ENCODE data around the gene NOS1AP.

Gene NOS1AP

DNA sequence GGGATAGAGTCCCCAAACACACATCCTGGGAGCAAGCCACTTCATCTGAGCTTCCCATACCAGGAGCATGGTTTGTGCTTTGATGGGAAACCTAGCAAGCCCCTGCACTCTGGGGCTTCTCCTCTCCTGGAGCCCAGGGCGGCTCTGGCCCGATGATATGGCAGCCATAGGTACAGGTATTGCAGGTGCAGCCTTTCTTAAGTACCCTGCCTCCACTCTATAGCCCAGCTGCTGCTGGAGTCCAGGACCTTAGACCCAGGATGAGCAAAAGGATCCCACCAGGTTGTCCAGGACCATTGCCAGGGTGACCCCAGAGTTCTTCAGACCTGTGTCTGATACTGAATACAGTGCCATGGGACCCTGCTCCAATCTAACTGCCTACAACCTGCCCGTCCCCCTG is 316.2 kb downstream of the NOS1AP start:
- no peak overlapping the region for H3K27ac ChIP-seq (ENCODE audit: low read length, poor library complexity, severe bottlenecking)
- H3K4ac ChIP-seq (ENCODE audit: low read depth in 1 of 2, low read length in 2 of 2), result no peak overlapping the region
- no peak overlapping the region for H3K4me3 ChIP-seq (ENCODE audit: insufficient read depth in 1 of 2, low read depth in 1 of 2, low read length in 2 of 2)
- H3K9ac ChIP-seq (ENCODE audit: low read length), result no peak overlapping the region
- H3K4me1 ChIP-seq (ENCODE audit: control insufficient read depth, insufficient read depth, low read depth, low read length), result peaks cover 18% of the 10 kb centered on the region
- no peak overlapping the region for H2AK5ac ChIP-seq (ENCODE audit: low read length, severe bottlenecking)
- H3K14ac ChIP-seq (ENCODE audit: low read length in 2 of 2), result no peak overlapping the region
- H3K27me3 ChIP-seq (ENCODE audit: control insufficient read depth in 1 of 2, insufficient read depth in 1 of 2, low read length in 2 of 2), result peaks cover 0 to 40% of the 10 kb centered on the region in 2 experiments
- H4K8ac ChIP-seq (ENCODE audit: low read length), result no peak overlapping the region
- H2BK5ac ChIP-seq (ENCODE audit: low read depth, low read length, poor library complexity, severe bottlenecking), result no peak overlapping the region
- H2BK12ac ChIP-seq (ENCODE audit: low read length in 2 of 2), result no peak overlapping the region
- H3K18ac ChIP-seq (ENCODE audit: low read depth in 1 of 2, low read length in 2 of 2), result no peak overlapping the region
- no peak overlapping the region for H2BK120ac ChIP-seq (ENCODE audit: low read depth, low read length)
- H2BK15ac ChIP-seq (ENCODE audit: low read depth, poor library complexity, severe bottlenecking), result no peak overlapping the region
- no peaks in the 10 kb centered on the region for H3K79me1 ChIP-seq (replicated peaks; ENCODE audit: low read length, poor library complexity, severe bottlenecking)
- 90% methylated on average over 3 of the region's 3 CpGs for WGBS
- no peak overlapping the region for H4K91ac ChIP-seq (ENCODE audit: low read length)
- H2AFZ ChIP-seq (ENCODE audit: low read depth, low read length), result no peak overlapping the region
- peaks cover 0 to 4% of the 10 kb centered on the region in 2 experiments for H3K36me3 ChIP-seq (ENCODE audit: control insufficient read depth in 1 of 2, insufficient read depth in 2 of 2, low read depth in 1 of 2, low read length in 2 of 2)
- no peak overlapping the region for H3K4me2 ChIP-seq (ENCODE audit: low read length, poor library complexity, severe bottlenecking)
- no peaks in the 10 kb centered on the region for H3K9me3 ChIP-seq (ENCODE audit: control insufficient read depth, low read length)
- no peak for DNase-seq
- no peak overlapping the region for H3K23ac ChIP-seq (ENCODE audit: low read length in 2 of 2)

DNA sequence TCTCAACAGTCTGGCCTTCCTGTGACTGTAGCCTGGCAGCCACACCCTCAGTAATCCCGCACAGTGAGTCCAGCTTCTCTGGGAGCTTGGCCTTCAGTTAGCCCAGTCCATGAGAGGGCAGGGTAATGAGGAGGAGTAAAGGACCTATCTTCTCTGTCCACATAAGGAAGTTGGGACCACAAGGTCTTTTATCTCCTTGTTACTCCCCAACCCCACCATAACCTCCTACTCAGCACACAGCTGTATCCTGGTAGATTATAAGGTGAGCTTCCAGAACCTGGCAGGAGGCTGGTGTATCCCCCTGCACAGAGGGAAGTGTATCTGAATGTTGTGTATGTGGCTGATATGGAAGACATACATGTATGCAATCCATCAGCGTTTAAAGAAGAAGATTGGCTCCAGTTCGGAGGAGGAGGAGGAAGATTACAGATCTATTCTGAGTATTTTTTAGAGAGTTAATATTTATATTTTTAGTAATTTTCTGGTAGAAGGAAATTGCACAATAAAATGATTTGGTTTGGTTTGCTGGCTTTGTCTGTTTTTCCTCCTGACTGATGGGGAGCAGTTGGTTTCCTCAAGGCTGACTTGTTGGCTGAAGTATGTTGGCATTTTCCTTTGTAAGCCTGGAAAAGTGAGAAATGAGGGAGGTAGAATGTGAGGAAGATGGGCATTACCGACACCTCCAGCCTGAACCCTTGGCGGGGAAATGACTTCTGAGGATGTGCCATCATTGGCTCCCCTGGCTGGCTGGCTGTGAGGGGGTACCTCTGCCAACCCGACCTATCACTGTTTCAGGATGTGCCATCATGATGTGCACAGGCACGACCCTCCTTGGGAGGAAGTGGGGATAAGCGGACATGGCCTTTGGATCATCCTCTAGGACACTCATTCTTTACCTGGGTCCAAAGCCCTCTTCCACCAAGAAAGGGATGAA is 317.1 kb downstream of the NOS1AP start:
- H3K9me3 ChIP-seq (ENCODE audit: control insufficient read depth, low read length), result no peaks in the 10 kb centered on the region
- no peak overlapping the region for H3K9ac ChIP-seq (ENCODE audit: low read length)
- no peak overlapping the region for H2BK120ac ChIP-seq (ENCODE audit: low read depth, low read length)
- H3K36me3 ChIP-seq (ENCODE audit: control insufficient read depth in 1 of 2, insufficient read depth in 2 of 2, low read depth in 1 of 2, low read length in 2 of 2), result peaks cover 0 to 4% of the 10 kb centered on the region in 2 experiments
- no peak overlapping the region for H3K18ac ChIP-seq (ENCODE audit: low read depth in 1 of 2, low read length in 2 of 2)
- H4K8ac ChIP-seq (ENCODE audit: low read length), result no peak overlapping the region
- no peak overlapping the region for H3K27ac ChIP-seq (ENCODE audit: low read length, poor library complexity, severe bottlenecking)
- H3K14ac ChIP-seq (ENCODE audit: low read length in 2 of 2), result no peak overlapping the region
- H3K79me1 ChIP-seq (replicated peaks; ENCODE audit: low read length, poor library complexity, severe bottlenecking), result no peaks in the 10 kb centered on the region
- no peak overlapping the region for H2BK5ac ChIP-seq (ENCODE audit: low read depth, low read length, poor library complexity, severe bottlenecking)
- H3K4ac ChIP-seq (ENCODE audit: low read depth in 1 of 2, low read length in 2 of 2), result no peak overlapping the region
- H4K91ac ChIP-seq (ENCODE audit: low read length), result no peak overlapping the region
- no peak overlapping the region for H2AFZ ChIP-seq (ENCODE audit: low read depth, low read length)
- peaks cover 0 to 45% of the 10 kb centered on the region in 2 experiments for H3K27me3 ChIP-seq (ENCODE audit: control insufficient read depth in 1 of 2, insufficient read depth in 1 of 2, low read length in 2 of 2)
- H3K23ac ChIP-seq (ENCODE audit: low read length in 2 of 2), result no peak overlapping the region
- no peak for DNase-seq
- no peak overlapping the region for H3K4me2 ChIP-seq (ENCODE audit: low read length, poor library complexity, severe bottlenecking)
- H2BK15ac ChIP-seq (ENCODE audit: low read depth, poor library complexity, severe bottlenecking), result no peak overlapping the region
- H3K4me1 ChIP-seq (ENCODE audit: control insufficient read depth, insufficient read depth, low read depth, low read length), result peaks cover 18% of the 10 kb centered on the region
- no peak overlapping the region for H3K4me3 ChIP-seq (ENCODE audit: insufficient read depth in 1 of 2, low read depth in 1 of 2, low read length in 2 of 2)
- H2AK5ac ChIP-seq (ENCODE audit: low read length, severe bottlenecking), result peak overlapping the region; percentile 37
- 84% methylated on average over 8 of the region's 8 CpGs for WGBS
- H2BK12ac ChIP-seq (ENCODE audit: low read length in 2 of 2), result no peak overlapping the region

DNA sequence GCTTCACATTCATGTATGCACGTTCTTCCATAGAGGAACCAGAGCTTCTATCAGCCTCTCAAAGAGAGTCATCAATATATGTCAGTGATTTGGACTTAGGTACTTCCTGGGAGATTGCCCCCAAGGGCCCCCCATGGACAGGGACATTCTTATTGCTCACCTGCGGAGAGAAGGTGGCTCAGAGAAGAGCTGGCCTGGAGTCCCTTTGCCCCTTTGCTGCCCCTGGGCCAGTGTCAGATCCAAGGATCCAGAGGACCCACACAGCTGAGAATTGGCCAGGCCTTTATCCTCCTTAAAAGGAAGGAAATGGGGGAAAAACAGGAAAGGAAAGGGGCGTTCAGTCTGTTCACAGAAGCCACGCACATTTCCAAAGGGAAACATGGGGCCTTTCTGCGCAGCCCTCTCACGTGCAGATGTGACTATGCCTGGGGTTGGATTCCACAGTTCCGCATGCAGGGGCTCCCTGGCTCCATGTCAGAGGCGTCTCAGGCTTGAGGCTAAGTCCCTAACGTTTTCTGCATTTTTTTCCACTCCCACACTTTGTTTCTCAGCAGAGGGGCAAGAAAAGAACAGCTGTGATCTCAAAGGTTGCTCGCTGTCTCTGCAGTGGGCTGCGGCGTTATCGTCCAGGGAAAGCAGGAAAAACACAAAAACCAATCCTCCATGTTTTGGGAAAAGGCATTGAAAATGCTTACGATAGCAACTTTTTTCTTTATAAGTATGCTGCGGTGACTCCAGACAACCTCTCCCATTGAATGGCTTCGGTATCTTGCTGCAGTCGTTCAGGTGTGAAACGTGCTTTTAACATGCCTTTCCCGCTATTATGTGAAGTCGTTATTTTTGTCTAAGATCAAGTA is 318.0 kb downstream of the NOS1AP start:
- Histone ChIP-seq H2AFZ (ENCODE audit: low read depth, low read length) (no peak overlapping the region), H3K18ac (ENCODE audit: low read depth in 1 of 2, low read length in 2 of 2) (no peak overlapping the region), H3K4me1 (ENCODE audit: control insufficient read depth, insufficient read depth, low read depth, low read length) (peaks cover 18% of the 10 kb centered on the region), H3K9ac (ENCODE audit: low read length) (no peak overlapping the region), H3K4ac (ENCODE audit: low read depth in 1 of 2, low read length in 2 of 2) (no peak overlapping the region), H2BK5ac (ENCODE audit: low read depth, low read length, poor library complexity, severe bottlenecking) (no peak overlapping the region), H3K9me3 (ENCODE audit: control insufficient read depth, low read length) (no peaks in the 10 kb centered on the region), H3K23ac (ENCODE audit: low read length in 2 of 2) (no peak overlapping the region), H3K36me3 (ENCODE audit: control insufficient read depth in 1 of 2, insufficient read depth in 2 of 2, low read depth in 1 of 2, low read length in 2 of 2) (peaks cover 0 to 4% of the 10 kb centered on the region in 2 experiments), H2BK15ac (ENCODE audit: low read depth, poor library complexity, severe bottlenecking) (no peak overlapping the region), H2BK120ac (ENCODE audit: low read depth, low read length) (no peak overlapping the region), H2AK5ac (ENCODE audit: low read length, severe bottlenecking) (no peak overlapping the region), H2BK12ac (ENCODE audit: low read length in 2 of 2) (no peak overlapping the region), H4K8ac (ENCODE audit: low read length) (no peak overlapping the region), H3K79me1 (replicated peaks; ENCODE audit: low read length, poor library complexity, severe bottlenecking) (no peaks in the 10 kb centered on the region), H3K14ac (ENCODE audit: low read length in 2 of 2) (no peak overlapping the region), H3K27ac (ENCODE audit: low read length, poor library complexity, severe bottlenecking) (no peak overlapping the region), H3K27me3 (ENCODE audit: control insufficient read depth in 1 of 2, insufficient read depth in 1 of 2, low read length in 2 of 2) (peaks cover 0 to 45% of the 10 kb centered on the region in 2 experiments), H3K4me2 (ENCODE audit: low read length, poor library complexity, severe bottlenecking) (no peak overlapping the region), H3K4me3 (ENCODE audit: insufficient read depth in 1 of 2, low read depth in 1 of 2, low read length in 2 of 2) (no peak overlapping the region), H4K91ac (ENCODE audit: low read length) (no peak overlapping the region)
- DNase-seq, result no peak
- 91% methylated on average over 20 of the region's 20 CpGs for WGBS

DNA sequence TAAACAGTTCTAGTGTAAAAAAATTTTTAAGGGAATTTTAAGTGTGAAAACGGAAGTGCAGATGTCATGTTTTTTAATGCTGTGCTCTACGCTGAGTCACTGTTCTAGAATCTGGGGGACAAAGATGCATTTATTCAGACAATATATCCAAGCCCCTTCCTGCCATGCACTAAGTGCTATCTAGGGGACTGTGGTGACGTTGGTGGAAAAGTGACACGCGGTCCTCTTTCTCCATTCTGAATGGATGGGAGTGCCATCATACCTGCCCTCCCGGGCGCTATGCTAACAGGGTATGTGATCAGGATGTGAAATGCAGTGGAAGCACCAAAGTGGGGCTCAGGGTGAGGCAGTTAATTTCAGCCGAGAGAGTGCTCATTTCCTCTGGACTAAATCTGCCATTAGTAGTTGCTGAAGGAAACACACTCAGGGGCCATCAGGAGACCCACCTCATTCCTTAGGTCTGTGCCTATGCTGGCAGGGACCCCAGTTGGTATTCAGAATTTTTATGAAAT is 318.6 kb downstream of the NOS1AP start:
- no peak overlapping the region for H2BK15ac ChIP-seq (ENCODE audit: low read depth, poor library complexity, severe bottlenecking)
- no peak overlapping the region for H3K23ac ChIP-seq (ENCODE audit: low read length in 2 of 2)
- H4K91ac ChIP-seq (ENCODE audit: low read length), result no peak overlapping the region
- no peak overlapping the region for H3K27ac ChIP-seq (ENCODE audit: low read length, poor library complexity, severe bottlenecking)
- H2AFZ ChIP-seq (ENCODE audit: low read depth, low read length), result no peak overlapping the region
- no peak for DNase-seq
- WGBS, result 90% methylated on average over 8 of the region's 8 CpGs
- no peak overlapping the region for H2BK5ac ChIP-seq (ENCODE audit: low read depth, low read length, poor library complexity, severe bottlenecking)
- no peak overlapping the region for H3K4me3 ChIP-seq (ENCODE audit: insufficient read depth in 1 of 2, low read depth in 1 of 2, low read length in 2 of 2)
- no peak overlapping the region for H4K8ac ChIP-seq (ENCODE audit: low read length)
- H2BK12ac ChIP-seq (ENCODE audit: low read length in 2 of 2), result no peak overlapping the region
- no peak overlapping the region for H3K9ac ChIP-seq (ENCODE audit: low read length)
- H3K18ac ChIP-seq (ENCODE audit: low read depth in 1 of 2, low read length in 2 of 2), result no peak overlapping the region
- H3K27me3 ChIP-seq (ENCODE audit: control insufficient read depth in 1 of 2, insufficient read depth in 1 of 2, low read length in 2 of 2), result peaks cover 0 to 42% of the 10 kb centered on the region in 2 experiments
- H3K14ac ChIP-seq (ENCODE audit: low read length in 2 of 2), result no peak overlapping the region
- no peaks in the 10 kb centered on the region for H3K9me3 ChIP-seq (ENCODE audit: control insufficient read depth, low read length)
- H2BK120ac ChIP-seq (ENCODE audit: low read depth, low read length), result no peak overlapping the region
- peaks cover 0 to 3% of the 10 kb centered on the region in 2 experiments for H3K36me3 ChIP-seq (ENCODE audit: control insufficient read depth in 1 of 2, insufficient read depth in 2 of 2, low read depth in 1 of 2, low read length in 2 of 2)
- H3K4me2 ChIP-seq (ENCODE audit: low read length, poor library complexity, severe bottlenecking), result no peak overlapping the region
- H3K79me1 ChIP-seq (replicated peaks; ENCODE audit: low read length, poor library complexity, severe bottlenecking), result no peaks in the 10 kb centered on the region
- H3K4ac ChIP-seq (ENCODE audit: low read depth in 1 of 2, low read length in 2 of 2), result no peak overlapping the region
- H2AK5ac ChIP-seq (ENCODE audit: low read length, severe bottlenecking), result peak overlapping the region; percentile 67
- peaks cover 18% of the 10 kb centered on the region for H3K4me1 ChIP-seq (ENCODE audit: control insufficient read depth, insufficient read depth, low read depth, low read length)
